ENCODE measurements around the gene CD40LG. TPM values are rescaled to one million over a fixed set of nuclear protein-coding genes. Genes with fewer than 3 reads are reported as not detected.

The CD40LG gene
- total RNA-seq, 2 experiments from 2014 or later: not detected

GRCh38 chrX:136658151-136658550, 10.2 kb downstream of the CD40LG start:
- H3K9me3 ChIP-seq (ENCODE audit: low read length): no peaks in the 10 kb centered on the region
- H3K4me2 ChIP-seq (ENCODE audit: low read length): peak overlapping the region; percentile 57
- ChIA-PET POLR2A (interaction anchor here (0.7 kb wide), 1 partner anchor 62 kb away, joined by 3 read pairs; no protein-coding TSS in a partner anchor), CTCF (ENCODE audit: unreplicated experiment) (no interaction called here)
- no TSS peak for BruUV-seq (replicated peaks)
- no peaks in the 10 kb centered on the region for H4K20me1 ChIP-seq (ENCODE audit: insufficient read depth, low read length)
- H3K36me3 ChIP-seq (ENCODE audit: insufficient read depth, low read length): no peaks in the 10 kb centered on the region
- H3K9me2 ChIP-seq (ENCODE audit: insufficient read depth, low read length): no peaks in the 10 kb centered on the region
- no peak overlapping the region for H3K27ac ChIP-seq (ENCODE audit: low read depth, low read length, poor library complexity, severe bottlenecking)
- peaks cover 14% of the 10 kb centered on the region for H3K4me1 ChIP-seq (ENCODE audit: insufficient read depth, low read length, poor library complexity, severe bottlenecking)
- DNase-seq (ENCODE audit: low spot score): peak; percentile 2
- H2AFZ ChIP-seq (ENCODE audit: low read length): no peak overlapping the region
- intact Hi-C loops (cut with micrococcal nuclease; ENCODE audit: unreplicated experiment): no loop called here
- TF ChIP-seq EZH2phosphoT487 (IDR thresholded peaks at IDR 0.05; ENCODE audit: borderline replicate concordance, low read depth, low read length) (no peak), CTCF (conservative IDR thresholded peaks at IDR 0.05; ENCODE audit: low read length) (no peak)
- no peaks in the 10 kb centered on the region for H3K79me2 ChIP-seq (ENCODE audit: insufficient read depth, low read depth, low read length)
- peak overlapping the region; percentile 13 for H3K4me3 ChIP-seq (ENCODE audit: low read depth, low read length, poor library complexity, severe bottlenecking)

- Histone ChIP-seq H3K9me3 (ENCODE audit: low read length) (0 out of 2 replicates have a peak, but pooled peaks cover 4% of the 10 kb centered on the region), H3K4me1 (ENCODE audit: insufficient read depth, low read length, poor library complexity, severe bottlenecking) (peaks cover 14% of the 10 kb centered on the region), H3K4me3 (ENCODE audit: low read depth, low read length, poor library complexity, severe bottlenecking) (no peak overlapping the region), H3K9me2 (ENCODE audit: insufficient read depth, low read length) (no peaks in the 10 kb centered on the region), H3K36me3 (ENCODE audit: insufficient read depth, low read length) (peaks cover 6% of the 10 kb centered on the region), H2AFZ (ENCODE audit: low read length) (no peak overlapping the region), H3K79me2 (ENCODE audit: insufficient read depth, low read depth, low read length) (no peaks in the 10 kb centered on the region), H3K4me2 (ENCODE audit: low read length) (no peak overlapping the region), H4K20me1 (ENCODE audit: insufficient read depth, low read length) (no peaks in the 10 kb centered on the region), H3K27ac (ENCODE audit: low read depth, low read length, poor library complexity, severe bottlenecking) (no peak overlapping the region)
- BruUV-seq (replicated peaks): no TSS peak
- TF ChIP-seq CTCF (conservative IDR thresholded peaks at IDR 0.05; ENCODE audit: low read length): no peak
- TF ChIP-seq EZH2phosphoT487 (IDR thresholded peaks at IDR 0.05; ENCODE audit: borderline replicate concordance, low read depth, low read length): no peak
- POLR2A ChIA-PET: interaction anchor here (0.6 kb wide), 1 partner anchor 487 kb away, joined by 3 read pairs; no protein-coding TSS in a partner anchor
- CTCF ChIA-PET (ENCODE audit: unreplicated experiment): no interaction called here
- intact Hi-C loops (cut with micrococcal nuclease; ENCODE audit: unreplicated experiment): no loop called here
- DNase-seq (ENCODE audit: low spot score): no peak
These were observed 11.2 kb downstream of the CD40LG start for GRCh38 chrX:136659174-136659573.

GRCh38 chrX:136660896-136661295, 12.9 kb downstream of the CD40LG start:
- peaks cover 22% of the 10 kb centered on the region for H3K4me1 ChIP-seq (ENCODE audit: insufficient read depth, low read length, poor library complexity, severe bottlenecking)
- POLR2A ChIA-PET: no interaction called here

More at GRCh38 chrX:136660896-136661295, 12.9 kb downstream of the CD40LG start:
- no TSS peak for BruUV-seq (replicated peaks)
- Histone ChIP-seq H3K79me2 (ENCODE audit: insufficient read depth, low read depth, low read length) (no peaks in the 10 kb centered on the region), H3K27ac (ENCODE audit: low read depth, low read length, poor library complexity, severe bottlenecking) (no peak overlapping the region), H2AFZ (ENCODE audit: low read length) (no peak overlapping the region), H4K20me1 (ENCODE audit: insufficient read depth, low read length) (no peaks in the 10 kb centered on the region), H3K4me3 (ENCODE audit: low read depth, low read length, poor library complexity, severe bottlenecking) (no peak overlapping the region), H3K9me2 (ENCODE audit: insufficient read depth, low read length) (no peaks in the 10 kb centered on the region), H3K36me3 (ENCODE audit: insufficient read depth, low read length) (peaks cover 23% of the 10 kb centered on the region), H3K9me3 (ENCODE audit: low read length) (peaks cover 15% of the 10 kb centered on the region; the same call in 1 of the 2 replicates), H3K4me2 (ENCODE audit: low read length) (no peak overlapping the region)
- TF ChIP-seq CTCF (conservative IDR thresholded peaks at IDR 0.05; ENCODE audit: low read length) (no peak), EZH2phosphoT487 (IDR thresholded peaks at IDR 0.05; ENCODE audit: borderline replicate concordance, low read depth, low read length) (no peak)
- intact Hi-C loops (cut with micrococcal nuclease; ENCODE audit: unreplicated experiment): no loop called here
- no peak for DNase-seq (ENCODE audit: low spot score)
- CTCF ChIA-PET (ENCODE audit: unreplicated experiment): no interaction called here

Data from OCI-LY7 (cell line).